OCI-LY3 (cell line): ENCODE data around the gene CYB5R3.

ENCODE experiments used
- H2AFZ ChIP-seq: fragments of 200-600, 300-600 bp; shearing (Covaris generic); 2 replicates; pipeline ENCODE4 v1.6.0; 2014; ENCODE audit warnings: antibody characterized with exemption, low read depth, low read length
- H3K27ac ChIP-seq: fragments of 200-600, 300-600 bp; sonication (generic); 2 replicates; pipeline ENCODE4 v1.5.1; 2014; ENCODE audit warnings: mild to moderate bottlenecking, low read length, moderate library complexity, mixed read lengths
- H3K27me3 ChIP-seq: fragments of 200-600, 300-600 bp; sonication (generic); 2 replicates; pipeline ENCODE4 v1.6.1; 2014; ENCODE audit warnings: low read depth, low read length, mixed read lengths
- H3K36me3 ChIP-seq: fragments of 200-600, 300-600 bp; sonication (generic); replicated peaks from 2 replicates; pipeline ENCODE3; 2014; ENCODE audit warnings: low read depth, low read length, mixed read lengths
- H3K4me1 ChIP-seq: fragments of 300-600, 200-600 bp; sonication (generic); 2 replicates; pipeline ENCODE4 v1.6.1; 2014; ENCODE audit warnings: low read length, mixed read lengths
- H3K4me2 ChIP-seq: fragments of 200-600, 300-600 bp; sonication (generic); 2 replicates; pipeline ENCODE4 v1.6.1; 2014; ENCODE audit warnings: low read length, mixed read lengths
- H3K4me3 ChIP-seq: fragments of 300-600, 200-600 bp; sonication (generic); 2 replicates; pipeline ENCODE4 v1.5.1; 2014; ENCODE audit warnings: antibody characterized with exemption, mild to moderate bottlenecking, low read length, moderate library complexity
- H3K79me2 ChIP-seq: fragments of 300-600, 200-600 bp; shearing (Covaris generic); 2 replicates; pipeline ENCODE4 v1.6.1; 2014; ENCODE audit warnings: mild to moderate bottlenecking, low read length, mixed read lengths
- H3K9ac ChIP-seq: fragments of 300-600, 200-600 bp; shearing (Covaris generic); 2 replicates; pipeline ENCODE4 v1.6.0; 2014; ENCODE audit warnings: mild to moderate bottlenecking, low read length, moderate library complexity
- H3K9me3 ChIP-seq: fragments of 200-600, 300-600 bp; shearing (Covaris generic); 2 replicates; pipeline ENCODE4 v1.6.1; 2014; ENCODE audit warnings: low read length, mixed read lengths; ENCODE audit not compliant: insufficient read depth
- H4K20me1 ChIP-seq: fragments of 200-600, 300-600 bp; sonication (generic); 2 replicates; pipeline ENCODE4 v1.6.1; 2016; ENCODE audit warnings: low read length, mixed read lengths; ENCODE audit not compliant: insufficient read depth
- EZH2phosphoT487 ChIP-seq: fragments of 200-600 bp; shearing (Covaris generic); IDR thresholded peaks from 2 replicates; pipeline ENCODE4 v1.6.1; 2018; ENCODE audit warnings: antibody characterized with exemption, mixed run types, low read depth
- TF ChIP-seq, protein P1 (sequence below): fragments of 200-600, 300-600 bp; sonication (generic); IDR thresholded peaks from 2 replicates; pipeline ENCODE4 v1.5.1; 2014; ENCODE audit warnings: antibody characterized with exemption, low read length, low read depth

The CYB5R3 gene

DNA sequence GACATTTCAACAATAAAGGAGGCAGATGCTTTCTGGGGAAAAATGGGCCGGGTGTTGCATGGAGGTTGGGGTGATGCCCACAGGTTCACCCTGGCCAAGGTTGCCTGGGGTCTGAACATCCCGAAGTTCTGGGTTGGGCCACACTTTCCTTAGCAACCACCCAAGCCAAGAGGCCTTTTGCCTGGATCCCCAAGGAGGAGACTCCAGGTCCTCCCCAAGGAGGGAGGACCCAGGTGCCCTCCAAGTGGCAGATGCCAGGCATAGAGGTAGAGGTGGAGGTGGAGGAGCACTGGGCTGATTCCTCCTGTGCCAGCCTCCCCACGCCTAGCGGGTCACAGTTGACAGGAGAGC lies 1.2 kb downstream of the CYB5R3 start:
- H3K4me1 ChIP-seq: peaks cover 22% of the 10 kb centered on the region
- peaks cover 56% of the 10 kb centered on the region for H3K79me2 ChIP-seq
- H3K27ac ChIP-seq: no peak overlapping the region
- H3K9me3 ChIP-seq: no peaks in the 10 kb centered on the region
- H4K20me1 ChIP-seq: peaks cover 23% of the 10 kb centered on the region
- peaks cover 3% of the 10 kb centered on the region for H3K36me3 ChIP-seq
- no peak overlapping the region for H2AFZ ChIP-seq
- H3K27me3 ChIP-seq: no peaks in the 10 kb centered on the region
- H3K4me2 ChIP-seq: peak overlapping the region; percentile 99
- TF ChIP-seq EZH2phosphoT487: no peak
- TF ChIP-seq, protein P1, sequence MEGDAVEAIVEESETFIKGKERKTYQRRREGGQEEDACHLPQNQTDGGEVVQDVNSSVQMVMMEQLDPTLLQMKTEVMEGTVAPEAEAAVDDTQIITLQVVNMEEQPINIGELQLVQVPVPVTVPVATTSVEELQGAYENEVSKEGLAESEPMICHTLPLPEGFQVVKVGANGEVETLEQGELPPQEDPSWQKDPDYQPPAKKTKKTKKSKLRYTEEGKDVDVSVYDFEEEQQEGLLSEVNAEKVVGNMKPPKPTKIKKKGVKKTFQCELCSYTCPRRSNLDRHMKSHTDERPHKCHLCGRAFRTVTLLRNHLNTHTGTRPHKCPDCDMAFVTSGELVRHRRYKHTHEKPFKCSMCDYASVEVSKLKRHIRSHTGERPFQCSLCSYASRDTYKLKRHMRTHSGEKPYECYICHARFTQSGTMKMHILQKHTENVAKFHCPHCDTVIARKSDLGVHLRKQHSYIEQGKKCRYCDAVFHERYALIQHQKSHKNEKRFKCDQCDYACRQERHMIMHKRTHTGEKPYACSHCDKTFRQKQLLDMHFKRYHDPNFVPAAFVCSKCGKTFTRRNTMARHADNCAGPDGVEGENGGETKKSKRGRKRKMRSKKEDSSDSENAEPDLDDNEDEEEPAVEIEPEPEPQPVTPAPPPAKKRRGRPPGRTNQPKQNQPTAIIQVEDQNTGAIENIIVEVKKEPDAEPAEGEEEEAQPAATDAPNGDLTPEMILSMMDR: no peak
- H3K4me3 ChIP-seq: peak overlapping the region; percentile 96
- peak overlapping the region; percentile 85 for H3K9ac ChIP-seq

DNA sequence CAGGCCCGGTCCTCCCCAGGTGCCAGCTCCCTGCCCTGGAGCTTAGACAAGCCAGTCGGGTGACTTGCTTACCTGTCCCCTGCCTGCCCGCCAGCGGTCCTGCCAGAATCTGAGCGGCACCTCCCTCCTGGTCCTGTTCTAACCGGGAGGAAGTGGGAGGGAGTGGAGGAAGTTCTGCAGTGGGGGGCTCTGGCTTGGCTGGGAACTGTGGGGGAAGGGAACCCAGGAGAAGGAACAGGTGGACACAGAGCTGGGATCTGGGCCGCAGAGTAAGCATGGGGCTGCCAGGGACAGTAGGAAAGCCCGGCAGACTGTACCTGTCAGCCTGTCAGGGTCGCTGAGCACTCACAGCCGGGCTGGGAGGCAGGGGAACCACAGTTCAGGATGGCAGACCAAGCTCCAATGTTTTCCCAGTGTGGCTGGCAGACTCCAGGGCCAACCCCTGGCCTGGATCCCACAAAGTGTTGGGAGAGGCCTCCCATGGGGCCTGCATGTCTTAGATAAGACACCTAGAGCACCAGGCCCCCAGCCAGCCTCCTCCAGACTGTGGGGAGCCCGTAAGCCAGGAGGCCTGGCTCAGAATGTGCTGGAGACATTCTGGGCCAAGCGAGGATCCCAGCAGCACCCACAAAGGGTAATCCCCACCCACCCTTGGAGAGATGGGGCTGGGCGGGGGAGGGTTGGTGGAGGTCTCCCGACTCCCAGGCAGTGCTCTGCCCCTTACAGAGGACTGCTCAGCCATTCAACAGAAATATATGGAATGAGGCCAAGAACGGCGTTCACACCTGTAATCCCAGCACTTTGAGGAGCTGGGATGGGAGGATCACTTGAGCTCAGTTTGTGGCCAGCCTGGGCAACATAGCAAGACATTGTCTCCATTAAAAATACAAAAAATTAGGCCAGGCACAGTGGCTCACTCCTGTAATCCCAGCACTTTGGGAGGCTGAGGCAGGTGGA lies 2.3 kb downstream of the CYB5R3 start:
- Histone ChIP-seq H2AFZ (no peak overlapping the region), H3K4me3 (no peak overlapping the region), H3K27ac (no peak overlapping the region), H3K79me2 (peaks cover 60% of the 10 kb centered on the region), H3K4me2 (no peak overlapping the region), H4K20me1 (peaks cover 23% of the 10 kb centered on the region), H3K4me1 (peaks cover 27% of the 10 kb centered on the region), H3K9me3 (no peaks in the 10 kb centered on the region), H3K27me3 (no peaks in the 10 kb centered on the region), H3K36me3 (peaks cover 3% of the 10 kb centered on the region), H3K9ac (no peak overlapping the region)
- no peak for TF ChIP-seq EZH2phosphoT487
- TF ChIP-seq, protein P1: no peak

DNA sequence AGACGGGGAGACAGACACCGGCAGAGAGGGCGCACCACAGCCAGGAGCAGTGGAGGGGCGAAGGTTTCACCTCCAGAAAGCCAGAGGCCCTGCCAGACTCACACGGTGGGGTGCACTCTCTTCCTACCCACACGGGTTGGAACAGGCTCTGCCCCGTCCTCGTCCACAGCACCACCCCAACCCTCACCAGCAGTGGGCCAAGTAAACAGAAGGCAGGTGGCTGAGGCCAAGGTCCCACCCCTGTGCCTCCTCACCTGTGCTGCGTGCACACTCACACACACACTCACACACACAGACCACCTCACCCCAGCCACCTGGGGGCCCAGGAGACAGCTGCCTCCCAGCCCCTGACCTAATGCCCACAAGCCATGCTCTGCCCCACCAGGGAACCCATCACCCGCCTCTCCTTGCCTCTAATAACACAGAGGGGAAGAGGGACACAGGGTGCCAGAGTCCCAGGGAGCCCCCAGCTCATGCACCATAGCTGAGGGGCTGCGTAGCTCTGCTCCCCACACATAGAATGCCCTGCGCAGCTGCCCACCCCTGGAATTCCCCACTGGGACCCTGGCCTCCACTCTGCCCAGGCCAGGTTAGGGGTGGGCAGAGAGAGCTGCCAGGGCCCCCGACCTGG lies 3.1 kb downstream of the CYB5R3 start:
- Histone ChIP-seq H3K4me2 (no peak overlapping the region), H3K9me3 (no peaks in the 10 kb centered on the region), H3K79me2 (peaks cover 66% of the 10 kb centered on the region), H4K20me1 (peaks cover 23% of the 10 kb centered on the region), H3K27me3 (no peaks in the 10 kb centered on the region), H2AFZ (no peak overlapping the region), H3K4me1 (peaks cover 27% of the 10 kb centered on the region), H3K36me3 (peaks cover 3% of the 10 kb centered on the region), H3K4me3 (no peak overlapping the region), H3K9ac (no peak overlapping the region), H3K27ac (no peak overlapping the region)
- TF ChIP-seq, protein P1: no peak
- TF ChIP-seq EZH2phosphoT487: no peak

DNA sequence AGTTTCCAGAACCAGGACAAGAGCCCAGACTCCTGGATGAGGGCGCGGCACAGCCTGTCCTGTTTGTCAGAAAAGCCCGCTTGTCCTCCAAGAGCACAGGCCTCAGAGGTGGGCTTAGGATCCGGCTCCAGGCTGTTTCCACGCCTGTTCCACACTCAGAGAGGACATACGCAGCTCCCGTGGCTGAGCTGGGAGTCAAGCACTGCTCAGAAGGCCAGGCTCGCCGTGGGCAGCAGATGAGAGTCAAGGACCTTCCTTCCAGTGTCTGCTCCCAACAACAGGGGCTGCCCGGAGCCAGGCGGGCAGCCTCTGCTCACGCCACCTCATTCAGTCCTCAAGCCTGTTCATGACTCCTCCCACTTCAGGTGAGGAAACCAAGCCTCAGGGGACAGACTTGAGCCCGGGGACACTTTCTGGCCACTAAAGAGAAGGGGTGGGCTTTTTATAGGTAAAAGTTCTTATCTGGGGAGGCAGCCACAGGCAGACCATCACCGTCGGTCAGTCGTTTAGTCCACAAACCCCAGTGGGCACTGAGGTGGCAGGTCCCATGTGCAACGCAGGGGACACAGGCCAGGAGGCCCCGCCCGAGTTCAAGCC lies 3.8 kb downstream of the CYB5R3 start:
- Histone ChIP-seq H3K36me3 (peaks cover 3% of the 10 kb centered on the region), H3K4me2 (no peak overlapping the region), H3K27ac (no peak overlapping the region)

More for the DNA sequence above, 3.8 kb downstream of the CYB5R3 start:
- Histone ChIP-seq H3K27me3 (no peaks in the 10 kb centered on the region), H3K79me2 (peaks cover 66% of the 10 kb centered on the region), H3K9me3 (no peaks in the 10 kb centered on the region), H2AFZ (no peak overlapping the region), H3K4me1 (peaks cover 27% of the 10 kb centered on the region), H4K20me1 (peaks cover 23% of the 10 kb centered on the region), H3K9ac (no peak overlapping the region), H3K4me3 (no peak overlapping the region)
- no peak for TF ChIP-seq EZH2phosphoT487
- TF ChIP-seq, protein P1: no peak
